ENCODE data around the gene IDH3G.

IDH3G gene

DNA sequence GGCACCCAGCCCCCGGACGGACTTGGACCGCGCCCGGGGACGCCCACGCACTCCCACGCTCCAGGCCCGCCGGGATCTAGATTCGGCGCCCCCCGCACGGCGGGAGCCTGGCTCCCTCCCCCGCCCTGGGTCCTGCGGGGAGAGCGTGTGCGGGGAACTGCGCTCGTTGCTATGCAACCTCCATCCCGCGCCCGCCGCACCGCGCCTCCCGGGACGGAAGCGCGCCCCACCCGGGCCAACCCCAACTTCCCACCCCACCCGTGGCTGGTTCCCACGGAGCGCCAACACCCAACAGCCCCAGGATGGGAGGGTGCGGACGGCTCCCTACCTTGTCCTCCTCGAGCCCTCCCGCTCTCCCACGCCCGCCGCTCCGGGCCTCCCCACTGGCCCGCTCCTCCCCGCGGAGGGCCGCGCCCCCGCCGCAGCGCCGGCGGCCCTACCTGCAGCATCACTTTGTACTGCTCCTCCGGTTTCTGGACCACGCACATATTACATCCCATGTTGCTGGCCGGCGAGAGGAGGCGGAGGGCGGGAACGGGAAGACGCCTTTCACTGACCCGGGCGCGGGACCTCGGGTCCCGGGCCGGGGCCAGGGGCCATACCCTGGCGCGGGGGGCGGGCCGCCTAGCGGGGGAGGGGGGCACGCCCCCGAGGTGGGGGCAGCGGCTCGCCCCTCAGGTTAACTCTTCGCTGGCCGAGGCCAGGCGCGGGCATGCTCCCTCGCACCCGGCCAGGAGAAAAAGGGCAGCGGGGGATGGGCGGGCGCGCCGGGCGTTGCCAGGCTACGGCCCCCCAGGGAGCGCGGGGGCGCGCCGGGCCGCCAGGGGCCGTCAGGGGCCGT, 35.8 kb upstream of the IDH3G start, which contains the start of gene PDZD4:
Gene PDZD4, minus strand, starts transcription at position 746 of the 841 bp plus-strand sequence. Its CDS starts 246 bp downstream, at position 500.
- Histone ChIP-seq H3K36me3 (ENCODE audit: control insufficient read depth, insufficient read depth, low read length) (no peaks in the 10 kb centered on the region), H3K27me3 (replicated peaks; ENCODE audit: control insufficient read depth, insufficient read depth, low read length) (no peaks in the 10 kb centered on the region; the same call in 1 of the 2 replicates), H3K4me3 (replicated peaks; ENCODE audit: low read depth, low read length) (no peak within 1 kb of the TSS)
- TF ChIP-seq CTCF (IDR thresholded peaks at IDR 0.05; ENCODE audit: insufficient read depth, low read length, poor library complexity, severe bottlenecking): no peak
- no peak for DNase-seq (ENCODE audit: extremely low read depth, insufficient read length)

- TF ChIP-seq CTCF (IDR thresholded peaks at IDR 0.05; ENCODE audit: insufficient read depth, low read length, poor library complexity, severe bottlenecking): no peak
- Histone ChIP-seq H3K36me3 (ENCODE audit: control insufficient read depth, insufficient read depth, low read length) (no peaks in the 10 kb centered on the region), H3K4me3 (replicated peaks; ENCODE audit: low read depth, low read length) (no peak overlapping the region), H3K27me3 (replicated peaks; ENCODE audit: control insufficient read depth, insufficient read depth, low read length) (no peaks in the 10 kb centered on the region; the same call in 1 of the 2 replicates)
- DNase-seq (ENCODE audit: extremely low read depth, insufficient read length): no peak
Observed at GRCh38 chrX:153829549-153829798, 35.3 kb upstream of the IDH3G start.

GRCh38 chrX:153828723-153829548, 34.8 kb upstream of the IDH3G start:
- DNase-seq (ENCODE audit: extremely low read depth, insufficient read length): no peak
- Histone ChIP-seq H3K36me3 (ENCODE audit: control insufficient read depth, insufficient read depth, low read length) (no peaks in the 10 kb centered on the region), H3K4me3 (replicated peaks; ENCODE audit: low read depth, low read length) (no peak overlapping the region), H3K27me3 (replicated peaks; ENCODE audit: control insufficient read depth, insufficient read depth, low read length) (no peaks in the 10 kb centered on the region; the same call in 1 of the 2 replicates)
- no peak for TF ChIP-seq CTCF (IDR thresholded peaks at IDR 0.05; ENCODE audit: insufficient read depth, low read length, poor library complexity, severe bottlenecking)

GRCh38 chrX:153828308-153828707, 34.1 kb upstream of the IDH3G start:
- no peak overlapping the region for H3K4me3 ChIP-seq (replicated peaks; ENCODE audit: low read depth, low read length)
- DNase-seq (ENCODE audit: extremely low read depth, insufficient read length): no peak
- no peaks in the 10 kb centered on the region for H3K36me3 ChIP-seq (ENCODE audit: control insufficient read depth, insufficient read depth, low read length)
- H3K27me3 ChIP-seq (replicated peaks; ENCODE audit: control insufficient read depth, insufficient read depth, low read length): no peaks in the 10 kb centered on the region; the same call in 1 of the 2 replicates
- TF ChIP-seq CTCF (IDR thresholded peaks at IDR 0.05; ENCODE audit: insufficient read depth, low read length, poor library complexity, severe bottlenecking): no peak

- Histone ChIP-seq H3K4me3 (replicated peaks; ENCODE audit: low read depth, low read length) (no peak overlapping the region), H3K27me3 (replicated peaks; ENCODE audit: control insufficient read depth, insufficient read depth, low read length) (no peaks in the 10 kb centered on the region; the same call in 1 of the 2 replicates), H3K36me3 (ENCODE audit: control insufficient read depth, insufficient read depth, low read length) (no peaks in the 10 kb centered on the region)
- DNase-seq (ENCODE audit: extremely low read depth, insufficient read length): no peak
- TF ChIP-seq CTCF (IDR thresholded peaks at IDR 0.05; ENCODE audit: insufficient read depth, low read length, poor library complexity, severe bottlenecking): no peak
Observed at GRCh38 chrX:153827903-153828302, 33.7 kb upstream of the IDH3G start.

Measured in GM06990 (cell line).